ENCODE results near the gene FRMD5.
"Not testable (repeated sequence)": the region's sequence is repeated elsewhere in the genome, so short reads cannot be mapped to it uniquely, and the experiment has no call there.

The FRMD5 gene

GRCh38 chr15:44028349-44028748 is 166.7 kb downstream of the FRMD5 start:
- DNase-seq: no peak

- DNase-seq: no peak
Observed at GRCh38 chr15:44024155-44024554, 170.9 kb downstream of the FRMD5 start.

GRCh38 chr15:44023176-44023575 is 171.9 kb downstream of the FRMD5 start:
- DNase-seq: no peak

GRCh38 chr15:44018151-44018550 is 176.9 kb downstream of the FRMD5 start:
- no peak for DNase-seq

- no peak for DNase-seq
Observed at GRCh38 chr15:44015545-44016305, 179.3 kb downstream of the FRMD5 start.

- DNase-seq: no peak
Observed at GRCh38 chr15:44011238-44011854, 183.7 kb downstream of the FRMD5 start.

GRCh38 chr15:44010089-44010488 is 185.0 kb downstream of the FRMD5 start:
- DNase-seq: no peak

GRCh38 chr15:44009038-44009437 is 186.0 kb downstream of the FRMD5 start:
- no peak for DNase-seq

- DNase-seq: not testable (repeated sequence)
Observed at GRCh38 chr15:44000248-44000647, 194.8 kb downstream of the FRMD5 start.

GRCh38 chr15:43998607-43999006 is 196.5 kb downstream of the FRMD5 start:
- no peak for DNase-seq

GRCh38 chr15:43991206-43991605 is 203.9 kb downstream of the FRMD5 start:
- no peak for DNase-seq

GRCh38 chr15:43989938-43990337 is 205.1 kb downstream of the FRMD5 start:
- DNase-seq: no peak

GRCh38 chr15:43988900-43989299 is 206.2 kb downstream of the FRMD5 start:
- no peak for DNase-seq

- no peak for DNase-seq
Observed at GRCh38 chr15:43987924-43988323, 207.1 kb downstream of the FRMD5 start.

GRCh38 chr15:43985976-43986680 is 208.9 kb downstream of the FRMD5 start:
- no peak for DNase-seq

GRCh38 chr15:43981576-43981975 is 213.5 kb downstream of the FRMD5 start:
- DNase-seq: no peak

GRCh38 chr15:43977072-43977884 is 217.8 kb downstream of the FRMD5 start:
- no peak for DNase-seq

GRCh38 chr15:43975770-43976169 is 219.3 kb downstream of the FRMD5 start:
- DNase-seq: no peak

GRCh38 chr15:43975326-43975725 is 219.7 kb downstream of the FRMD5 start:
- no peak for DNase-seq

- DNase-seq: no peak
Observed at GRCh38 chr15:43974852-43975251, 220.2 kb downstream of the FRMD5 start.

- DNase-seq: no peak
Observed at GRCh38 chr15:43969802-43970375, 225.2 kb downstream of the FRMD5 start.

- no peak for DNase-seq
Observed at GRCh38 chr15:43968551-43968950, 226.5 kb downstream of the FRMD5 start.

- DNase-seq: no peak
Observed at GRCh38 chr15:43966646-43967045, 228.4 kb downstream of the FRMD5 start.

All from GOT3 (cell line).